DMS79 (cell line): ENCODE measurements around the gene GAB2.
"Not testable (repeated sequence)": the region's sequence is repeated elsewhere in the genome, so short reads cannot be mapped to it uniquely, and the experiment has no call there.

Source experiments
- DNase-seq: peaks from one replicate; lab custom pipeline; 2025; lab: John Stamatoyannopoulos, UW

The GAB2 gene

DNA sequence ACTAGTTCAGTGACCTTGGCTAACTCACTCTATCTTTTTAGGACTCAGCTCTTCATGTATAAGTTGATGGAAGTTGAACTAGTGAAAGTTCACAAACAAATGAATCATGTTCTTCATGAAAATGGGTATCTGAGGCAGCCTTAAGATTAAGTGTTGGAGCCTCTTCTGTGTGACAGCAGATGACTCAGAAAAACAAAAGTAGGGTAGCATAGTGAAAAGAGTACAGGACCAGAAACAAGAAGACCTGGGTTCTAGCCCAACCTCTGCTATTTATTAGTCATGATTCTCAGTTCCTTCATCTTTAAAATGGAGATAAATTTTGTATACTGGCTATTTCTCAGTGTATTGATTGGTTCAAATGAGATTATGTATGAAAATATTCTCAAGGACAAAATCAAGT is 168.7 kb downstream of the GAB2 start:
- no peak for DNase-seq

DNA sequence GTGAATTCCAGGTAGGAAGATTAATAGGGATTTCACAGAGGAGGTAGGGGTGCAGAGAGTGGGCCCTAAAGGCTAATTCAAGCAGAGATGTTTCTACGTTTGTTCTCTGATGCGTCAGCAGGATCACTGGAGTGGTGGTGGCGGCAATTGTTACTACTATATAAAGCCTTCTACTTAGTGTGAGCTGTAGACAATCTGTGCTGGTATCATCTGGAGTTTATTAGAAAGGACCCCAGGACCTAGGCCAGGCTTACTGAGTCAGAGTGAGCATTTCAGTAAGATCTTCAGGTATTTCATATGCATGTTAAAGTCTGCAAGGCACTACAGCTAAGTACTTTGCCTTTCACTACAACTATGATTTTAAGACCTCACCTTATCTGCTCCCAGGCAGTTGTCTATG is 169.4 kb downstream of the GAB2 start:
- no peak for DNase-seq

DNA sequence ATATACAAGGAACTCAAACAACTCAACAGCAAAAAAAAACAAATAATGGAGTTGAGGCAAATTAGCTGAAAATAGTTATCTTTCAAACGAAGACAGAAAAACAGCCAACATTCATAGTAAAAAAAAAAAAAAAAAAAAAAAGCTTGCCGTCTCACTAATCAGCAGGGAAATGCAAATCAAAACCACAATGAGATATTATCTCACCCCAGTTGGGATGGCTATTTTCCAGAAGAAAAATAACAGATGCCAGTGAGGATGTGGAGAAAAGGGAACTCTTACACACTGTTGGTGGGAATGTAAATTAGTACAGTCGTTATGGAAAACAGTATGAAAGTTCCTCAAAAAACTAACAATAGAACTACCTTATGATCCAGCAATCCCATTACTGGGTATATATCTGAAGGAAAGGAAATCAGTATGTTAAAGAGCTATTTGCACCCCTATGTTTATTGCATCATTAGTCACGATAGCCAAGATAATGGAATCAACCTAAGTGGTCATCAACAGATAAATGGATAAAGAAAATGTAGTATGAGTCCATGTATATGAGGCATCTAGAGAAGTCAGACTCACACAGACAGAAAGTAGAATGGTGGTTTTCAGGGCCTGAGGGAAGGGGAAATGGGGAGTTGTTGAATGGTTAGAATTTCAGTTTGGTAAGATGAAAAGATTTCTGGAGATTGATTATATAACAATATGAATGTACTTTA is 172.9 kb downstream of the GAB2 start:
- no peak for DNase-seq

DNA sequence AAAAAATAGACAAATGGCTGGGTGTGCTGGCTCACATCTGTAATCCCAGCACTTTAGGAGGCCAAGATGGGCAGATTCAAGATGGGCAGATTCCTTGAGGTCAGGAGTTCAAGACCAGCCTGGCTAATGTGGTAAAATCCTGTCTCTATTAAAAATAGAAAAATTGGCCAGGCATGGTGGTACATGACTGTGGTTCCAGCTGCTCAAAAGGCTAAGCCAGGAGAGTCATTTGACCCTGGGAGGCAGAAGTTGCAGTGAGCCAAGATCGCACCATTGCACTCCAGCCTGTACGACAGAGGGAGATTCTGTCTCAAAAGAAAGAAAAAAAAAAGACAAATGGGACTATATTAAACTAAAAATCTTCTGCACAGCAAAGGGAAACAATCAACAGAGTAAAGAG is 173.5 kb downstream of the GAB2 start:
- no peak for DNase-seq

DNA sequence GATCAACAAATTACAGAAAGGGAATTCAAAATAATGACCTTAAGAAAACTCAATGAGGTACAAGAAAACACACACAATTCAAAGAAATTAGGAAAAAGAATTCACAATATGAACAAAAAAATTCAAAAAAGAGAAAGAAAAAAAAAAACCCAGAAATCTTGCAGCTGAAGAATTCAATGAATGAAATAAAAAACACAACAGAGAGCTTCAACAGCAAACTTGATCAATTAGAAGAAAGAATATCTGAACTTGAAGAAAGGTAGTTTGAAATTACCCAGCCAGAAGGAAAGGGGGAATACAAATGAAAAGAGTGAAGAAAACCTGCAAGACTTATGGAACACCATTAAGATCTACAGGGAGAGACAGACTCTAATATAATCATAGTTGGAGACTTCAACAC is 176.1 kb downstream of the GAB2 start:
- no peak for DNase-seq

DNA sequence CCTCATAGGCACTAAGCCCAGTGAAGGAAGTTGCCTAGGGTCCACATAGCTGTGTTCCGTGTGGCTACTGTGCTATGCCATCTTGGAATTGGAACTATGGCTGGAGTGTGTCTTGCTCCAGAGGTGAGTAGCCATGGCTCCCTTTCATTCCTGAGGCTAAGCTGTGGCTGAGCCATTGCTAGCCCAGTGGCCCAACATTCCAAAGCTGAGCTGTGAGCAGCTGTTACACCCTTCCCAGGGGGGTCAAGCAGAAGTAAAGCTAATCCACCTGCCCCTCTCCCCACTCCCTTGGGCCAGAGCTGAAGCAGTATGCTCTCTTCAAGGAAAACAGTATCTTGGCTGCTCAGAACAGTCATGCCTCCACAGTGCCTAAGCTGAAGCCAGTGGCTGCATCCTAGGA is 177.8 kb downstream of the GAB2 start:
- no peak for DNase-seq

DNA sequence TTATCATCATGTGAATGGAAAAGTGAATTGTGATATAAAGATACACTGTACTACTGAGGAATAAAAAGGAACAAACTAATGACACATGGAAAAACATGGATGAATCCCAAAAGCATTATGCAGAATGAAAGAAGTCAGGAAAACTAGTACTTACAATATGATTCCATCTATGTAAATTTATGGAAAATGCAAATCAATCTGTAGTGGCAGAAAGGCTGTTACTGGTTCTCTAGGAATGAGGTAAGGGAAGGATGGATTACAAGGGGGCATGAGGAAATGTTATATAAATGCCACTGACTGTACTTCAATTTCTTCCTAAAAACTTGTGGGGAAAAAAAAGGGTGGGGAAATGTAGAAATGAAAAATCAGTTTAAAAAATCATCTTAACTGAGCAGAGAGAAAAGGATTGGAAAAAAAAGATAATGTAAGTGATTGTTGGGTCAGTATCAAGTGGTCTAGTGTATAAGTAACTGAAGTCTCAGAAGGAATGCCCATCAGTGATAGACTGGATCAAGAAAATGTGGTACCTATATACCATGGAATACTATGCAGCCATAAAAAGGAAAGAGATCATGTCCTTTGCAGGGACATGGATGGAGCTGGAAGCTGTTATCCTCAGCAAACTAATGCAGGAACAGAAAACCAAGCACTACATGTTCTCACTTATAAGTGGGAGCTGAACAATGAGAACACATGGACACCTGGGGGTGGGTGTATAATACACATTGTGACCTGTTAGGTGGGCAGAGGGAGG is 180.2 kb downstream of the GAB2 start:
- no peak for DNase-seq

DNA sequence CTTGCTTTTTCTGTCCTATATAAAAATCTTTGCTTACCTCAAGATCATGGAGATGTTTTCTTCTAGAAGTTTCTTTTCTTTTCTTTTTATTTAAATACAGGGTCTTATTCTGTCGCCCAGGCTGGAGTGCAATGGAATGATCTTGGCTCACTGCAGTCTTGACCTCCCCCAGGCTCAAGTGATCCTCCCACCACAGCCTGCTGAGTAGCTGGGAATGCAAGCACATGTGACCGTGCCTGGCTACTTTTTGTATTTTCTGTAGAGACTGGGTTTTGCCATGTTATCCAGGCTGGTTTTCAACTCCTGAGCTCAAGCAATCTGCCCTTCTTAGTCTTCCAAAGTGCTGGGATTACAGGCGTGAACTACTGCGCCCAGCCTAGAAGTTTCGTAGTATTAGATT is 183.6 kb downstream of the GAB2 start:
- DNase-seq: no peak

DNA sequence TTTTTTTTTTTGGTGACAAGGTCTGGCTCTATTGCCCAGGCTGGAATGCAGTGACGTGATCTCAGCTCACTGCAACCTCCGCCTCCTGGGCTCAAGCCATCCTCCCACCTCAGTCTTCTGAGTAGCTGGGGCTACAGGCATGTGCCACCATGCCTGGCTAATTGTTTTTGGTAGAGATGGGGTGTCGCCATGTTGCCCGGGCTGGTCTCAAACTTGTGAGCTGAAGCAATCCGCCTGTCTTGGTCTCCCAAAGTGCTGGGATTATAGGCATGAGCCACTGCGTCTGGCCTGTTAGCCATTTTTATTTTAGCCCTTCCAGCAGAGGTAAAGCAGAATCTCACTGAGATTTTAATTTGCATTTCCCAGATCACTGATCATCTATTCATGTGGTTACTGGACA is 184.6 kb downstream of the GAB2 start:
- not testable (repeated sequence) for DNase-seq

DNA sequence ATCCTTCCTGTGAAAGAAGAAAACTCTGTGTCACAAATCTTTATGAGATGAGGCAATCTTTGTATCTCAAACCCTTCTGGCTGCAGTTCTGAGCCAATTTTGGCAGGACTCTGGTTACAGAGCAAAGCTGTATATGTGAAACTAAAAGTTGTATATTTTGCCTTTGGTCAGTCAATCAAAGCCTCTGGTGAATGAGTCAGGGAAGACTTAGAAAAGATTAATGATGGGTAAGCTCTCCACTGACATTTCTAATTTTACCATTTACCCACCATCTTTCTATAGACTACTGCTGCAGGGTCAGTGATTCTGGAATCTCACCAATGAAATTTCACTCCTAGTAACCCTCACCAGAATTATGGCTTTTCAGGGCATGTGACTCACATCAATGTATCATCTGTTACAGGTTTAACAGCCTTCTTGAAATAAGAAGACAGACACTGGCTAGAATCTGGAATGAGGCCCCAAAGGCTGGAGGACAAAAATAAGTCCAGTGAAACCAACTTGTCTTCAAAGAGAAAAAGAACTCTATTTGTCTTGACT is 185.6 kb downstream of the GAB2 start:
- no peak for DNase-seq

DNA sequence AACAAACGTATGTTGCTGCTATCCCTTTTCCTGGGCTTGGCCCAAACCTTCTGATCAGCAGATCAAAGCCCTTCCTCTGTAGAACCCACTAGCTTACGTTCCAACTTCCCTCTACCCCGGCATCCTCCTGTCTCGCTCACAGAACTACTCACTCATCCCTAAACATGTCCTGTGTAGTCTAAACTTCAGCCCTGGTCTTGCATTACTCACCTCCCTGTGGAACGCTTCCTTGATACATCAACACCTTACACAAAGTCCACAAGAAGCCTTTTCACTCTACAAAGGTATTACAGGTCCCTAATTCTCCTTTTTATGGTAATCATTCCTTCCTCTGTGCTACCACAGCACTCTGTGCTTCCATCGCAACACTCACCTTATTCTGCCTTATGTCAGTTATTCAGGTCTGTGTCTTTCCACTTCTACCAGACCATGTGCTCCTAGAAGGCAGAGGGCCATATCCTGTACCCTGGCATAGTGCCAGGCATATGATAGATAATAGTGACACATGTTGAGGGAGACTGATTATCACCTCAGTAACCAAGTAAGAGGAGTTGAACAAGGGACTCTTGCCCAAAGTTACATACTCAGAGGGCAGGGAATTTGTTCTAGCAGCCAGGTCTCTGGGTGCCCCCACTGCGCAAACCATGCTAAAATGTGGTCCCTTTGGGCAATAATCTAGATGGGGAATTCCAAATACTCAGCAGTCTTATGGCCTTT is 187.3 kb downstream of the GAB2 start:
- DNase-seq: no peak

DNA sequence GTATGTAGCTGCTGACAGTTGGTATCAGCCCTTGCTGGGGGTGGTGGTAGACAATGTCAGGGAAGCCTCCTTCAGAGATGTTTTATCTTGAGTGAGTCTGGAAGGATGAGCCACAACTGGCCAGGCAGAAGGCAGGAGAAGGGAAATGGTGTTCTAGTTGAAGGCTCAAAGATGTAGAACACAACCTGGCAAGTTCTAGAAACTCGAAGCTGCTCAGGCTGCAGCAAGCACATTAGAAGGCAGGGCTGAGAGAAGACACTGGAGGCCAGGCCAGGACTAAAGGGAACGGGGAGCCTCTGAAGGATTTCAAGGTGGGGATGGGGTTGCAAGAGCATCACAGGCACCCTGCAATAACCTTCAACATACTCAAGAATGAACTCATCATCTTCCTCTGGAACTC is 188.5 kb downstream of the GAB2 start:
- no peak for DNase-seq

DNA sequence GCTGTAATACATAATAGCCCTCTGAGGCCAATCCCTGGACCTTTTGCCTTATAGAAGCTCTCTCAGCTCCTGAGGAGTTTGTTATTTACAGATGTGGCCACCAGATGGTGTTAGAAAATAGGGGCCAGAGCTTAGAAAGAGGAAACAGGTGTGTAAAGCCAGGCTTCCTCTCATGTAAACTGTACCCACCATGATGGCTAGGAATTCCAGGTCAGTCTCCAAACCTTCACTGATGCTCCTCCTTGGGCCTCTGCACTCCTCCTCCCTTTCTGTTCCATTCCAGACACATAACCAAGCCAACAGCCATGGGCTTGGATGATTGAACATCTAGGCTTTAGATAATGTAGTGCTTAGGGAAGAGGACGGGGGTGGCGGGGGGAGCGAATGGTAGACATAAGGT is 189.2 kb downstream of the GAB2 start:
- DNase-seq: peak; percentile 43

DNA sequence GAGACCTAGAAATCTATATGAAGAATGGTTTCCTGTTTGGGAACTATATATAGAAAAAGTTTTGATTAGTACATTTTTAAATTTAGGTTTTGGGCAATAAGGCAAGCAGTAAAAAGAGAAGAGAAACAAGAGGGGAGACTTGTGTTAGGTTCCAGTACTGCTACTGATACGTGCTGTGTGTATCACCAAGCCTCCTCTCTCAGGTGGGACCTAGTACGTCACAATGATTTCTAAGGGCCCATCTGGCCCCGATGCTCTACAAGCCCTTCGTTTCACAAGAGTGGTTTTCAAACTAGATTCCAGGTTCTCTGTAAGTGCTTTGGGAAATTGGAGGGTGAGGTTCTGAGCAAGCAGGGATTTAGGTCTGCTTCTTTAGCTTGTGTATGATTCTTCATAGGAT is 189.7 kb downstream of the GAB2 start:
- no peak for DNase-seq

DNA sequence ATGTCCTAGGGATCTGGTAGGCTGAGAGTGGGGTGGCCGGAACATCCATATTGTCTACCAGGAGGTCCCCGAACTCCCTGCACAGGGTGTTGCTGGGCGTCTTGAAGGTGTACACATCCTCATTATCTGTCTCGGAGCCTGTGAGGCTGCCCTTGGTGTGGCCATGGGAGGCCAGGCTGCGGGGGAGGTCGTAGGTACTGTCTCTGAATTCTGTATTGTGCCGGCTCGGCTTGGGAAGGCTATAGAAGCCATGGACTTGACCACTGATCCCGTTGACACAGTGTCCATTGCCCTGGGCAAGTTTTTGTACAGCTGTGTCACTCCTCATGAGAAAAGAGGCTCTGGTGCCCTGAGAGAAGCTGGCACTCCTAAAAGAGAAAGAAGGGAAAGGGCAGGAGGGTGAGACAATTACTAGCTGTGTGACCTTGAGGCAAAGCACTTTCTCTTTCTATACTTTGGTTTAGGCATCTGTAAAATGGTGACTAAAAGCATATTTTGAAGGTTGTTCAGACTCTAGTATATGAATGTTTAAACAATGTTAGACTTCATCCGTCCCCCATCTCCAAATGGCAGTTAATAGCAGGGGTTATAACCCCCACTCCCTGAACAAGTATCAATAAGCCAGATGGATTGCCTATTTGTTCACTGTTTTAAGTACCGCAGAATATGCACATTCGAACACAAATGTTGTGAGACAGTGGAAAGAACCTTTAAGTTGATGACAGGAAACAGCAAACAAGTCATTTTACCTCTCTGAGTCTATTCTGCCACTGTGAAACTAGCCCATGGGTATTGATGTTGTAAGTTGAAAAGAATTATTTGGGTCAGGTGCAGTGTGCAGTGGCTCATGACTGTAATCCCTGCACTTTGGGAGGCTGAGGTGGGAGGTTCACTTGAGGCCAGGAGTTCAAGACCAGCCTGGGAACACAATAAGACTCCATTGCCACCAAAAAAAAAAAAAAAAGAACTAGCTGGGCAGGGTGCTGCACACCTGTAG is 190.6 kb downstream of the GAB2 start:
- no peak for DNase-seq

DNA sequence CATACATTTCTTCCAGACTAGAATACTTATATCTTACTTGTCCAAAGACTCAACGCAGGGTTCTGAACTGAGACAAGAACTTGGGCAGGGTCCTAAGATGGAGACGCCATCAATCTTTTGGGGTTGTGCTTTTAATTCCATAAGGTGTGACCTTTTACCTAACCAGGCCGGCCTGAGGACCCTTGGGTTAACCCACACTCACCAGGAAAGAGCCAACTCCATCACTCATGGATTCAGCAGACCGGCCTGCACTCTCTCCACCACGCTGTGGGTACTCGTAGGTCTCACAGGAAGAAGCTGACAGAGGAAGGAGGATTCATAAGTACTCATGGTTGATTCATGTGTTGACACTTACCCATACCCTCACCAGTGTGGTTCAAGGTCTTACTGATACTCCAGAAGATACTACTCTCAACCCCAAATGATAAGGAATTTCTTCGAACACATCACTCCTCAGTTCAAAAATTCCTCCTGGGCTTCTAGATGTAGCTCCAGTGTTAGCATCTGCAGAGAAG is 192.7 kb downstream of the GAB2 start:
- DNase-seq: no peak

DNA sequence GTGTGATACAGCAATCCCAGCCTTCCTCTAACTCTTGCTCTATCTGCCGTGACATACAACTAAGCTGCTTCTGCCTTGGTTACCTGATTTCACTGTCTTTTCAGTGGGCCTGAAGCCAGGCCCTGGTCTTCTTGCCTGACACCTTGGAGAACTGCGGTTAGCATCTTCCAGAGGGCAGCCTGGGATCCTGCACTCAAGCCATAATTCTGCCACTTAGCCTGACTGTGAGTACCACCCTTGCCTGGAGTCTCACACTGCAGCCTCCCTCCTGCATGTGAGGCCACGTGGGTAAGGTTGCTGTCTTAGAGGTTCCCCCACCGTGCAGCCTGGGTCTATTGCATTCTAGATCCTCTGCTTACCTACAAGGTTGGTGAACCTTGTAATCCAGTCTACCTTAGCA is 193.1 kb downstream of the GAB2 start:
- no peak for DNase-seq

DNA sequence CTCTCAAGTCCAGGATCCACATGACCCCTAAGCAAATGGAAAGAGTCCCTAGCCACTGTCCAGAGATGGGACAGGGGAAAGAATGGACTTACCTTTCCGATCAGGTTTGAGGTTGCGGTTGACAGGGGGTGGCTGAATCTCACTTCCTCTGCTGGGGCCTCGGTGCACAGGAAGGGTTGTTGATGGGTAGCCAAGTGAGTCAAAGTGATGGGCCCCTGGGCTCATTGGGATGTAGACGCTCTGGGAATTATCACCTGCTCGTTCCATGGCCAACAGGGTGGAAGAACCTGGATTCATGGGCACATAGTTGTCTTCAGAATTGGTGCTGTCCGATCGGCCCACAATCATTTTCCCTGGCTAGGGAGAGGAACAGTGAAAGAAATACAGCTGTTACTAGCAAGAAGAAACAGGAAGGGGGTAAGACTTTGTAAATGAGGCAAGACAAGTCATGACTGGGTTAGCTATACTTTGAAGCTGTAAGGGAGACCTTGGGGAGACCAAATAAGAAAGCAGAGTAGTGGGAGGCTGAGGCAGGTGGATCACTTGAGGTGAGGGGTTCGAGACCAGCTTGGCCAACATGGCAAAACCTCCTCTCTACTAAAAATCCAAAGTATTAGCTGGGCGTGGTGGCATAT is 194.2 kb downstream of the GAB2 start:
- DNase-seq: no peak

DNA sequence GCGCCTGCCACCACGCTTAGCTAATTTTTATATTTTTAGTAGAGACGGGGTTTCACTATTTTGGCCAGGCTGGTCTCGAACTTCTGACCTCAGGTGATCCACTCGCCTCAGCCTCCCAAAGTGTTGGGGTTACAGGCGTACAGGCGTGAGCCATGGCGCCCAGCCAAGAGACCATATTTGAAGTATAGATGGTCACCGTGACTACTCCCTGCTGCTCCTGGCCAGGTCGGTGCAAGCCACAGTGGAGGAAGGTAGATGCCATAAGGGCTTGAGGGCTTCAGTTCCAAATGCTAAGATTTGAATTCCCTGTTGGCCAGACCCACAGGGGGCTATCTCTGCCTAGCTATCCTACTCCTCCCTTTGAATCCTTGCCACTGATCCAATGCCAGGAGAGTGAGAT is 194.9 kb downstream of the GAB2 start:
- DNase-seq: not testable (repeated sequence)

DNA sequence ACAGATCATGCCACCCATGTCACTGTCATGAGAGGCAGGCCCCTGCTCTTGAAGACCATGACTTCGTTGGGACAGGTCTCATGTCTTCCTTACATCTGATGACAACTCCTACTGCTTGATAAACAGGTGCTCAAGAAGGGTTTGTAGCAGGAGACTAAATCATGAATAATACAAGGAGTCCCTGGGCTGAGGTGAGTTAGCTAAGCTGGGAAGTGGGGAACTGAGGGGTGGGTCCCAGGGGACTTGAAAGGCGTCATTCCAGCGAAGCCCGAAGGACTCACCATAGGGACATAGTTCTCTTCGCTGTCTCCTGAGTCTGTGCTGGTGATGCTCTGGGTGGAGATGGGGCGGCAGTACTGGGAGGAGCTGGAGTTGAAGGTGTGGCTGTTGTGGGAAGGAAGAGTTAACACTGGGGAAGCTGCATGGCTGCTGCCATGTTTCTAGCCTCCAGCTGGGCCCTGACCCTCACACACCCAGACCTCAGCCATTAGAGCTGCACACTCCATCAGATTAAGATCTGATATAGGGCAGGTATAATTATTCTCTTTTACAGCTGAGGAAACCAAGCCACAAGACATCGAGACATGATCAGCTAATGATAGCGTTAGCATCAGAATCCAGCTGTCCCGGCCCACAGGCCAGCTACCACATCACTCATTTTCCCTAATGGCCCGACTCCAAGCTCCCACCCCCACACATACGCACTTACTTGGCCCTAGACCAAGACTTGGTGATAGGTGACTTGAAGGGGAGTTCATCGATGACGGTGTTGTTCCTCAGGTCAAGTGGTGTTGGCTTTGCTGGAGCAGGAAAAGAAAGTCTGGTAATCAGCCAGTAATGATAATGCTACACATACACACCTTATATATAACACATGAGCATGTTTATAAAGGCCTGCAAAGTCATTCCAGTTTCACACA is 196.0 kb downstream of the GAB2 start:
- DNase-seq: no peak
